HEK293 (cell line): ENCODE results near the gene SULF2.

Experiments
- CTCF ChIA-PET: fragments of 350-600 bp; formaldehyde crosslinking; extraction: SDS; loops from one replicate; lab custom pipeline; 2021; ENCODE audit warnings: antibody characterized with exemption; lab: Yijun Ruan, JAX
- POLR2A ChIA-PET: fragments of 300-600 bp; formaldehyde crosslinking; extraction: SDS; loops from one replicate; lab custom pipeline; 2020; ENCODE audit warnings: antibody characterized with exemption, inconsistent platforms; lab: Yijun Ruan, JAX
- H3K27ac ChIP-seq: fragments of 200-500 bp; sonication (Bioruptor generic); 2 replicates; pipeline ENCODE4 v1.5.1; 2014; ENCODE audit warnings: low read depth, low read length, control low read depth, inconsistent platforms; ENCODE audit errors: extremely low read depth
- H3K36me3 ChIP-seq, 2 experiments: fragments of 200-500 bp in 1 of 2; sonication (Bioruptor generic) in 1 of 2; 1 replicate in 1 of 2; 2 replicates in 1 of 2; pipeline ENCODE4 v1.5.1; 2014 to 2017; ENCODE audit warnings: inconsistent platforms in 2 of 2, low read length in 2 of 2; ENCODE audit not compliant: control insufficient read depth in 2 of 2, insufficient read depth in 1 of 2
- H3K4me1 ChIP-seq: fragments of 200-500 bp; sonication (Bioruptor generic); 2 replicates; pipeline ENCODE4 v1.5.1; 2014; ENCODE audit warnings: mild to moderate bottlenecking, low read length, inconsistent platforms; ENCODE audit not compliant: control insufficient read depth, insufficient read depth
- H3K4me3 ChIP-seq: 2 replicates; pipeline ENCODE4 v1.5.1; 2011; ENCODE audit warnings: low read depth, mild to moderate bottlenecking, control low read depth, low read length, moderate library complexity
- H3K9me3 ChIP-seq: fragments of 200-500 bp; sonication (Bioruptor generic); 2 replicates; pipeline ENCODE4 v1.5.1; 2014; ENCODE audit warnings: low read depth, low read length, inconsistent platforms; ENCODE audit not compliant: control insufficient read depth, insufficient read depth
- GLIS1 ChIP-seq: fragments of 450-650 bp; formaldehyde crosslinking; IDR thresholded peaks from 2 replicates; pipeline ENCODE4 v1.5.1; 2016; ENCODE audit warnings: missing biosample characterization, missing genetic modification characterization
- KLF9 ChIP-seq: fragments of 450-650 bp; formaldehyde crosslinking; IDR thresholded peaks from 2 replicates; pipeline ENCODE4 v1.5.1; 2016; ENCODE audit warnings: missing biosample characterization, missing genetic modification characterization, low read depth
- MYNN ChIP-seq: fragments of 450-650 bp; formaldehyde crosslinking; IDR thresholded peaks from 2 replicates; pipeline ENCODE4 v1.5.1; 2016; ENCODE audit warnings: missing biosample characterization, missing genetic modification characterization, borderline replicate concordance
- RBAK ChIP-seq: fragments of 450-650 bp; formaldehyde crosslinking; IDR thresholded peaks from 2 replicates; pipeline ENCODE4 v1.5.1; 2016; ENCODE audit warnings: missing biosample characterization, missing genetic modification characterization
- REPIN1 ChIP-seq: fragments of 450-650 bp; formaldehyde crosslinking; IDR thresholded peaks from 2 replicates; pipeline ENCODE4 v1.5.1; 2017; ENCODE audit warnings: missing biosample characterization, missing genetic modification characterization, low read depth
- SCRT1 ChIP-seq: fragments of 450-650 bp; formaldehyde crosslinking; IDR thresholded peaks from 2 replicates; pipeline ENCODE4 v1.5.1; 2016; ENCODE audit warnings: missing biosample characterization, missing genetic modification characterization, borderline replicate concordance
- ZNF10 ChIP-seq: fragments of 450-650 bp; formaldehyde crosslinking; IDR thresholded peaks from 2 replicates; pipeline ENCODE4 v1.5.1; 2017; ENCODE audit warnings: missing biosample characterization, missing genetic modification characterization
- ZNF157 ChIP-seq: fragments of 450-650 bp; formaldehyde crosslinking; IDR thresholded peaks from 2 replicates; pipeline ENCODE4 v1.5.1; 2016; ENCODE audit warnings: missing biosample characterization, missing genetic modification characterization
- ZNF366 ChIP-seq: fragments of 450-650 bp; formaldehyde crosslinking; conservative IDR thresholded peaks from 2 replicates; pipeline ENCODE4 v1.5.1; 2016; ENCODE audit warnings: missing biosample characterization, missing genetic modification characterization
- ZNF391 ChIP-seq: fragments of 450-650 bp; formaldehyde crosslinking; IDR thresholded peaks from 2 replicates; pipeline ENCODE4 v1.5.1; 2016; ENCODE audit warnings: low read depth, missing biosample characterization, missing genetic modification characterization, borderline replicate concordance
- ZNF404 ChIP-seq: fragments of 450-650 bp; formaldehyde crosslinking; IDR thresholded peaks from 2 replicates; pipeline ENCODE4 v1.5.1; 2017; ENCODE audit warnings: missing biosample characterization, missing genetic modification characterization
- ZNF501 ChIP-seq: fragments of 450-650 bp; formaldehyde crosslinking; IDR thresholded peaks from 2 replicates; pipeline ENCODE4 v1.5.1; 2016; ENCODE audit warnings: missing biosample characterization, missing genetic modification characterization
- ZNF521 ChIP-seq: fragments of 450-650 bp; formaldehyde crosslinking; IDR thresholded peaks from 2 replicates; pipeline ENCODE4 v1.5.1; 2017; ENCODE audit warnings: missing biosample characterization, mild to moderate bottlenecking, missing genetic modification characterization
- ZNF530 ChIP-seq: fragments of 450-650 bp; formaldehyde crosslinking; IDR thresholded peaks from 2 replicates; pipeline ENCODE4 v1.5.1; 2016; ENCODE audit warnings: low read depth, missing biosample characterization, missing genetic modification characterization
- ZNF555 ChIP-seq: fragments of 450-650 bp; formaldehyde crosslinking; conservative IDR thresholded peaks from 2 replicates; pipeline ENCODE4 v1.5.1; 2017; ENCODE audit warnings: missing biosample characterization, mild to moderate bottlenecking, missing genetic modification characterization, inconsistent platforms
- ZNF654 ChIP-seq: fragments of 450-650 bp; formaldehyde crosslinking; IDR thresholded peaks from 2 replicates; pipeline ENCODE4 v1.5.1; 2016; ENCODE audit warnings: low read depth, missing biosample characterization, missing genetic modification characterization
- ZNF660 ChIP-seq: fragments of 450-650 bp; IDR thresholded peaks from 2 replicates; pipeline ENCODE4 v1.5.1; 2018; ENCODE audit warnings: missing biosample characterization, mild to moderate bottlenecking, missing genetic modification characterization
- ZNF768 ChIP-seq: fragments of 450-650 bp; formaldehyde crosslinking; IDR thresholded peaks from 2 replicates; pipeline ENCODE4 v1.5.1; 2018; ENCODE audit warnings: missing biosample characterization, mild to moderate bottlenecking, missing genetic modification characterization
- ZNF785 ChIP-seq: fragments of 450-650 bp; formaldehyde crosslinking; IDR thresholded peaks from 2 replicates; pipeline ENCODE4 v1.5.1; 2016; ENCODE audit warnings: missing biosample characterization, missing genetic modification characterization
- ZNF837 ChIP-seq: fragments of 450-650 bp; formaldehyde crosslinking; IDR thresholded peaks from 2 replicates; pipeline ENCODE4 v1.5.1; 2016; ENCODE audit warnings: missing biosample characterization, missing genetic modification characterization
- TF ChIP-seq, protein P1 (sequence below): fragments of 450-650 bp; formaldehyde crosslinking; IDR thresholded peaks from 2 replicates; pipeline ENCODE4 v1.5.1; 2016; ENCODE audit warnings: missing biosample characterization, missing genetic modification characterization
- TF ChIP-seq, protein P2 (sequence below): fragments of 450-650 bp; formaldehyde crosslinking; IDR thresholded peaks from 2 replicates; pipeline ENCODE4 v1.5.1; 2016; ENCODE audit warnings: missing biosample characterization, missing genetic modification characterization
- TF ChIP-seq, protein P3 (sequence below): fragments of 450-650 bp; formaldehyde crosslinking; IDR thresholded peaks from 2 replicates; pipeline ENCODE4 v1.5.1; 2017; ENCODE audit warnings: missing biosample characterization, mild to moderate bottlenecking, missing genetic modification characterization, moderate library complexity
- TF ChIP-seq, protein P4 (sequence below): fragments of 450-650 bp; formaldehyde crosslinking; IDR thresholded peaks from 2 replicates; pipeline ENCODE4 v1.5.1; 2016; ENCODE audit warnings: missing biosample characterization, missing genetic modification characterization

SULF2 gene

DNA sequence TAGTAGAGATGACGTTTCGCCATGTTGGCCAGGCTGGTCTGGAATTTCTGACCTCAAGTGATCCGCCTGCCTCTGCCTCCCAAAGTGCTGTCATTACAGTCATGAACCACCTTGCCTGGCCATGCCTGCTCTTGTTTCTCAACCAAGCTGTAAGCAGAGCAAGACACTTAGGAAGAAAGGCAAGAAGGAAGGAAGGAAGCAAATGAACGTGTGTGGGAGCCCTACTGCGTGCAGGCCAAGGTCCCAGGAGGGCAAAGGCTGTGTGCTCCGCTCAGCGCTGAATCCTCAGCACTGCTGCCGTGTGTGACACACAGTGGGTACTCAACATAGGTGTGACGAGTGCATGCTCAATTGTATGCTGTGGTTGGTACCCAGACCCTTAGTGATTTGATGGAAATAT, 47.4 kb downstream of the SULF2 start:
- POLR2A ChIA-PET: no interaction called here
- no peak overlapping the region for H3K4me3 ChIP-seq
- peaks cover 0 to 30% of the 10 kb centered on the region in 2 experiments; a peak in 1 of 3 replicates for H3K36me3 ChIP-seq
- TF ChIP-seq ZNF555 (tag by site-specific recombination) (no peak), KLF9 (tag by site-specific recombination) (no peak), ZNF521 (tag by site-specific recombination) (no peak), REPIN1 (tag by site-specific recombination) (no peak), ZNF660 (tag by site-specific recombination) (no peak), ZNF785 (tag by site-specific recombination) (no peak), SCRT1 (tag by site-specific recombination) (no peak), ZNF404 (tag by site-specific recombination) (no peak)
- TF ChIP-seq, protein P1, sequence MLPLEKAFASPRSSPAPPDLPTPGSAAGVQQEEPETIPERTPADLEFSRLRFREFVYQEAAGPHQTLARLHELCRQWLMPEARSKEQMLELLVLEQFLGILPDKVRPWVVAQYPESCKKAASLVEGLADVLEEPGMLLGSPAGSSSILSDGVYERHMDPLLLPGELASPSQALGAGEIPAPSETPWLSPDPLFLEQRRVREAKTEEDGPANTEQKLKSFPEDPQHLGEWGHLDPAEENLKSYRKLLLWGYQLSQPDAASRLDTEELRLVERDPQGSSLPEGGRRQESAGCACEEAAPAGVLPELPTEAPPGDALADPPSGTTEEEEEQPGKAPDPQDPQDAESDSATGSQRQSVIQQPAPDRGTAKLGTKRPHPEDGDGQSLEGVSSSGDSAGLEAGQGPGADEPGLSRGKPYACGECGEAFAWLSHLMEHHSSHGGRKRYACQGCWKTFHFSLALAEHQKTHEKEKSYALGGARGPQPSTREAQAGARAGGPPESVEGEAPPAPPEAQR: no peak
- TF ChIP-seq, protein P2, sequence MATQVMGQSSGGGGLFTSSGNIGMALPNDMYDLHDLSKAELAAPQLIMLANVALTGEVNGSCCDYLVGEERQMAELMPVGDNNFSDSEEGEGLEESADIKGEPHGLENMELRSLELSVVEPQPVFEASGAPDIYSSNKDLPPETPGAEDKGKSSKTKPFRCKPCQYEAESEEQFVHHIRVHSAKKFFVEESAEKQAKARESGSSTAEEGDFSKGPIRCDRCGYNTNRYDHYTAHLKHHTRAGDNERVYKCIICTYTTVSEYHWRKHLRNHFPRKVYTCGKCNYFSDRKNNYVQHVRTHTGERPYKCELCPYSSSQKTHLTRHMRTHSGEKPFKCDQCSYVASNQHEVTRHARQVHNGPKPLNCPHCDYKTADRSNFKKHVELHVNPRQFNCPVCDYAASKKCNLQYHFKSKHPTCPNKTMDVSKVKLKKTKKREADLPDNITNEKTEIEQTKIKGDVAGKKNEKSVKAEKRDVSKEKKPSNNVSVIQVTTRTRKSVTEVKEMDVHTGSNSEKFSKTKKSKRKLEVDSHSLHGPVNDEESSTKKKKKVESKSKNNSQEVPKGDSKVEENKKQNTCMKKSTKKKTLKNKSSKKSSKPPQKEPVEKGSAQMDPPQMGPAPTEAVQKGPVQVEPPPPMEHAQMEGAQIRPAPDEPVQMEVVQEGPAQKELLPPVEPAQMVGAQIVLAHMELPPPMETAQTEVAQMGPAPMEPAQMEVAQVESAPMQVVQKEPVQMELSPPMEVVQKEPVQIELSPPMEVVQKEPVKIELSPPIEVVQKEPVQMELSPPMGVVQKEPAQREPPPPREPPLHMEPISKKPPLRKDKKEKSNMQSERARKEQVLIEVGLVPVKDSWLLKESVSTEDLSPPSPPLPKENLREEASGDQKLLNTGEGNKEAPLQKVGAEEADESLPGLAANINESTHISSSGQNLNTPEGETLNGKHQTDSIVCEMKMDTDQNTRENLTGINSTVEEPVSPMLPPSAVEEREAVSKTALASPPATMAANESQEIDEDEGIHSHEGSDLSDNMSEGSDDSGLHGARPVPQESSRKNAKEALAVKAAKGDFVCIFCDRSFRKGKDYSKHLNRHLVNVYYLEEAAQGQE: no peak
- H3K27ac ChIP-seq: no peak overlapping the region
- H3K4me1 ChIP-seq: peaks cover 3% of the 10 kb centered on the region; the same call in 1 of the 2 replicates
- H3K9me3 ChIP-seq: no peaks in the 10 kb centered on the region
- CTCF ChIA-PET: no interaction called here

DNA sequence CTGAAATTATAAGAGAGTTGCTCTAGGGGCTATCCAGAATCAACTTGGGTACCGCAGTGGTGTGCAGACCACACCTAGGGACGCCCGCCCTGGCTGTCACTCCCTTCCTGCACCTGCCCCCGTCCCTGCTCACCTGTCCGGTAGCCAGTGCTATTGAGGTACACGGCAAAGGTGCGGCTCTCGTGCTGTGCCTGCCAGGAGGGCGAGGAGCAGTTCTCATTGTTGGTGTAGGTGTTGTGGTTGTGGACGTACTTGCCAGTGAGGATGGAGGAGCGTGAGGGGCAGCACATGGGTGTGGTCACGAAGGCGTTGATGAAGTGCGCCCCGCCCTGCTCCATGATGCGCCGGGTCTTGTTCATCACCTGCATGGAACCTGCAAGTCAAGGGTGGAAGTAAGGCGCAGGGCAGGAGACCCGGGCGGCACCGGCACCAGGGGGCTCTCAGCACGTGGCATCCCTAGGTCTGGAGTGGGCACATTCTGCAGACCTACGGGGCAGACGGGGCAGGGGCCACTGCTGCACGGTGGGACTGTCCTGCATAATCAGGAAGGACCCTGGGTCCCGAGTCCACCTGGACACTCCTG, 48.6 kb downstream of the SULF2 start:
- Histone ChIP-seq H3K36me3 (peaks cover 0 to 37% of the 10 kb centered on the region in 2 experiments; a peak in 2 of 3 replicates), H3K9me3 (no peaks in the 10 kb centered on the region), H3K27ac (no peak overlapping the region), H3K4me1 (peaks cover 2% of the 10 kb centered on the region; the same call in 1 of the 2 replicates), H3K4me3 (no peak overlapping the region)
- CTCF ChIA-PET: no interaction called here
- POLR2A ChIA-PET: no interaction called here
- no peak for TF ChIP-seq ZNF654
- no peak for TF ChIP-seq ZNF157
- TF ChIP-seq ZNF391 (tag by site-specific recombination): no peak
- no peak for TF ChIP-seq ZNF501 (tag by site-specific recombination)
- TF ChIP-seq ZNF530: no peak
- TF ChIP-seq, protein P2: no peak
- TF ChIP-seq ZNF785 (tag by site-specific recombination): no peak
- no peak for TF ChIP-seq ZNF10 (tag by site-specific recombination)
- no peak for TF ChIP-seq ZNF837 (tag by site-specific recombination)
- TF ChIP-seq, protein P3, sequence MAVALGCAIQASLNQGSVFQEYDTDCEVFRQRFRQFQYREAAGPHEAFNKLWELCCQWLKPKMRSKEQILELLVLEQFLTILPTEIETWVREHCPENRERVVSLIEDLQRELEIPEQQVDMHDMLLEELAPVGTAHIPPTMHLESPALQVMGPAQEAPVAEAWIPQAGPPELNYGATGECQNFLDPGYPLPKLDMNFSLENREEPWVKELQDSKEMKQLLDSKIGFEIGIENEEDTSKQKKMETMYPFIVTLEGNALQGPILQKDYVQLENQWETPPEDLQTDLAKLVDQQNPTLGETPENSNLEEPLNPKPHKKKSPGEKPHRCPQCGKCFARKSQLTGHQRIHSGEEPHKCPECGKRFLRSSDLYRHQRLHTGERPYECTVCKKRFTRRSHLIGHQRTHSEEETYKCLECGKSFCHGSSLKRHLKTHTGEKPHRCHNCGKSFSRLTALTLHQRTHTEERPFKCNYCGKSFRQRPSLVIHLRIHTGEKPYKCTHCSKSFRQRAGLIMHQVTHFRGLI: no peak
- no peak for TF ChIP-seq GLIS1
- TF ChIP-seq RBAK (tag by site-specific recombination): no peak
- TF ChIP-seq, protein P4, sequence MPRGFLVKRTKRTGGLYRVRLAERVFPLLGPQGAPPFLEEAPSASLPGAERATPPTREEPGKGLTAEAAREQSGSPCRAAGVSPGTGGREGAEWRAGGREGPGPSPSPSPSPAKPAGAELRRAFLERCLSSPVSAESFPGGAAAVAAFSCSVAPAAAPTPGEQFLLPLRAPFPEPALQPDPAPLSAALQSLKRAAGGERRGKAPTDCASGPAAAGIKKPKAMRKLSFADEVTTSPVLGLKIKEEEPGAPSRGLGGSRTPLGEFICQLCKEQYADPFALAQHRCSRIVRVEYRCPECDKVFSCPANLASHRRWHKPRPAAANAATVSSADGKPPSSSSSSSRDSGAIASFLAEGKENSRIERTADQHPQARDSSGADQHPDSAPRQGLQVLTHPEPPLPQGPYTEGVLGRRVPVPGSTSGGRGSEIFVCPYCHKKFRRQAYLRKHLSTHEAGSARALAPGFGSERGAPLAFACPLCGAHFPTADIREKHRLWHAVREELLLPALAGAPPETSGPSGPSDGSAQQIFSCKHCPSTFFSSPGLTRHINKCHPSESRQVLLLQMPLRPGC (tag by site-specific recombination): no peak
- no peak for TF ChIP-seq ZNF768 (tag by site-specific recombination)
- no peak for TF ChIP-seq MYNN (tag by site-specific recombination)
- no peak for TF ChIP-seq ZNF366 (tag by site-specific recombination)
